Measurements from ENCODE around the gene C1QA.

Gene C1QA

GRCh38 chr1:22612671-22613571 is 23.5 kb upstream of the C1QA start:
- in situ Hi-C loops (cut with MboI; ENCODE audit: low sequenced_read_pairs), result no loop called here

- in situ Hi-C loops (cut with MboI; ENCODE audit: low sequenced_read_pairs), result no loop called here
Measured at GRCh38 chr1:22613572-22613918, 22.9 kb upstream of the C1QA start.

GRCh38 chr1:22613951-22614350 is 22.5 kb upstream of the C1QA start:
- in situ Hi-C loops (cut with MboI; ENCODE audit: low sequenced_read_pairs), result no loop called here

- in situ Hi-C loops (cut with MboI; ENCODE audit: low sequenced_read_pairs), result no loop called here
Measured at GRCh38 chr1:22615886-22616285, 20.5 kb upstream of the C1QA start.

GRCh38 chr1:22616571-22616970 is 19.9 kb upstream of the C1QA start:
- in situ Hi-C loops (cut with MboI; ENCODE audit: low sequenced_read_pairs), result no loop called here

- in situ Hi-C loops (cut with MboI; ENCODE audit: low sequenced_read_pairs), result no loop called here
Measured at GRCh38 chr1:22618056-22618455, 18.4 kb upstream of the C1QA start.

GRCh38 chr1:22619252-22619651 is 17.2 kb upstream of the C1QA start:
- in situ Hi-C loops (cut with MboI; ENCODE audit: low sequenced_read_pairs), result no loop called here

GRCh38 chr1:22619798-22620197 is 16.6 kb upstream of the C1QA start:
- in situ Hi-C loops (cut with MboI; ENCODE audit: low sequenced_read_pairs), result no loop called here

- in situ Hi-C loops (cut with MboI; ENCODE audit: low sequenced_read_pairs), result no loop called here
Measured at GRCh38 chr1:22621761-22622160, 14.7 kb upstream of the C1QA start.

GRCh38 chr1:22625262-22625925 is 11.0 kb upstream of the C1QA start:
- in situ Hi-C loops (cut with MboI; ENCODE audit: low sequenced_read_pairs), result no loop called here

GRCh38 chr1:22626237-22627157 is 9.9 kb upstream of the C1QA start:
- in situ Hi-C loops (cut with MboI; ENCODE audit: low sequenced_read_pairs), result no loop called here

- in situ Hi-C loops (cut with MboI; ENCODE audit: low sequenced_read_pairs), result no loop called here
Measured at GRCh38 chr1:22627331-22627730, 9.1 kb upstream of the C1QA start.

GRCh38 chr1:22628698-22629444 is 7.6 kb upstream of the C1QA start:
- in situ Hi-C loops (cut with MboI; ENCODE audit: low sequenced_read_pairs), result no loop called here

GRCh38 chr1:22629886-22630285 is 6.5 kb upstream of the C1QA start:
- in situ Hi-C loops (cut with MboI; ENCODE audit: low sequenced_read_pairs), result no loop called here

- in situ Hi-C loops (cut with MboI; ENCODE audit: low sequenced_read_pairs), result no loop called here
Measured at GRCh38 chr1:22633697-22634463, 2.5 kb upstream of the C1QA start.

GRCh38 chr1:22635436-22635835 is 992 bp upstream of the C1QA start:
- in situ Hi-C loops (cut with MboI; ENCODE audit: low sequenced_read_pairs), result no loop called here

GRCh38 chr1:22636927-22637326 is 499 bp downstream of the C1QA start:
- in situ Hi-C loops (cut with MboI; ENCODE audit: low sequenced_read_pairs), result no loop called here

- in situ Hi-C loops (cut with MboI; ENCODE audit: low sequenced_read_pairs), result no loop called here
Measured at GRCh38 chr1:22637907-22638445, 1.5 kb downstream of the C1QA start.

- in situ Hi-C loops (cut with MboI; ENCODE audit: low sequenced_read_pairs), result no loop called here
Measured at GRCh38 chr1:22638476-22639234, 2.2 kb downstream of the C1QA start.
